ENCODE data around the gene SCFD2.

GRCh38 chr4:52866734-52867133 is 499.1 kb downstream of the SCFD2 start:
- TF ChIP-seq CTCF (IDR thresholded peaks at IDR 0.05) (no peak), POLR2AphosphoS5 (IDR thresholded peaks at IDR 0.05) (no peak), POLR2A (IDR thresholded peaks at IDR 0.05) (no peak)
